ENCODE results near the gene SNAPIN.
A peak's percentile ranks its signal among the peaks of the same experiment; 100 is the strongest.

Gene SNAPIN

GRCh38 chr1:153658400-153659174 lies at the start of gene SNAPIN:
Gene SNAPIN, plus strand, starts transcription at chr1:153658703. Its CDS starts 41 bp downstream, at chr1:153658744.
- peak; percentile 72 for DNase-seq

- peak; percentile 86 for DNase-seq
These were observed 49.5 kb upstream of the SNAPIN start for GRCh38 chr1:153608742-153609584.

- no peak for DNase-seq
These were observed 49.0 kb upstream of the SNAPIN start for GRCh38 chr1:153609585-153609907.

- DNase-seq: no peak
These were observed 48.2 kb upstream of the SNAPIN start for GRCh38 chr1:153610334-153610733.

- no peak for DNase-seq
These were observed 47.6 kb upstream of the SNAPIN start for GRCh38 chr1:153610811-153611301.

GRCh38 chr1:153611356-153611755 lies 47.1 kb upstream of the SNAPIN start:
- no peak for DNase-seq

- DNase-seq: no peak
These were observed 46.3 kb upstream of the SNAPIN start for GRCh38 chr1:153612111-153612754.

- DNase-seq: peak; percentile 79
These were observed 45.7 kb upstream of the SNAPIN start, which contains the start of gene S100A16 for GRCh38 chr1:153612755-153613331. Gene S100A16, minus strand, starts transcription at chr1:153613137. Its CDS starts 4,986 bp downstream, at chr1:153608151.

- DNase-seq: no peak
These were observed 45.1 kb upstream of the SNAPIN start for GRCh38 chr1:153613406-153613805.

GRCh38 chr1:153614189-153614900 lies 44.2 kb upstream of the SNAPIN start:
- DNase-seq: no peak

GRCh38 chr1:153614906-153615305 lies 43.6 kb upstream of the SNAPIN start:
- no peak for DNase-seq

- no peak for DNase-seq
These were observed 43.1 kb upstream of the SNAPIN start for GRCh38 chr1:153615406-153615805.

- DNase-seq: no peak
These were observed 42.2 kb upstream of the SNAPIN start, which contains the start of gene S100A14 for GRCh38 chr1:153616144-153616916. Gene S100A14, minus strand, starts transcription at chr1:153616325. Its CDS starts 467 bp downstream, at chr1:153615858.

- no peak for DNase-seq
These were observed 41.6 kb upstream of the SNAPIN start for GRCh38 chr1:153616917-153617311.

GRCh38 chr1:153617663-153618062 lies 40.8 kb upstream of the SNAPIN start:
- DNase-seq: no peak

GRCh38 chr1:153619171-153619570 lies 39.3 kb upstream of the SNAPIN start:
- no peak for DNase-seq

GRCh38 chr1:153623101-153623500 lies 35.4 kb upstream of the SNAPIN start:
- DNase-seq: no peak

- no peak for DNase-seq
These were observed 33.4 kb upstream of the SNAPIN start for GRCh38 chr1:153624965-153625611.

- no peak for DNase-seq
These were observed 32.0 kb upstream of the SNAPIN start for GRCh38 chr1:153626477-153626903.

- DNase-seq: peak; percentile 75
These were observed 31.4 kb upstream of the SNAPIN start, which contains the start of gene S100A13 for GRCh38 chr1:153626904-153627714. Gene S100A13, minus strand, starts transcription at chr1:153627505. Its CDS starts 1,033 bp downstream, at chr1:153626472.

Data from 8988T (cell line).